IMR-90 (cell line): ENCODE data around the gene ZMIZ1. TPM values are rescaled to one million over a fixed set of nuclear protein-coding genes. Genes with fewer than 3 reads are reported as not detected.

ENCODE experiments used
- ATAC-seq: fragments of 200-7000 bp; cut with Tn5 transposase; 2 replicates; pipeline ENCODE4 v1.9.1; 2020; ENCODE audit warnings: low read depth, mild to moderate bottlenecking, moderate library complexity
- BruUV-seq: library from RNA; stranded (reverse); fragments of 400-500 nt; replicated peaks from 2 replicates; lab custom pipeline; 2021; lab: Mats Ljungman, UMichigan
- CTCF ChIA-PET: fragments of 300-600 bp; formaldehyde crosslinking; extraction: SDS; loops from one replicate; lab custom pipeline; 2021; ENCODE audit warnings: antibody characterized with exemption; lab: Yijun Ruan, JAX
- POLR2A ChIA-PET: fragments of 300-600 bp; sonication (Branson Sonifier 250); formaldehyde crosslinking; loops from one replicate; lab custom pipeline; 2022; ENCODE audit warnings: antibody characterized with exemption; ENCODE audit not compliant: unreplicated experiment; lab: Charles Lee
- DNase-seq: peaks from one replicate; pipeline ENCODE4 v3.0.0; 2013
- H2AFZ ChIP-seq: replicated peaks from 2 replicates; pipeline ENCODE3; 2013; ENCODE audit warnings: low read length, mild to moderate bottlenecking; ENCODE audit not compliant: poor library complexity
- H2AK5ac ChIP-seq: 2 replicates; pipeline ENCODE4 v1.6.1; 2013; ENCODE audit warnings: low read depth, low read length, inconsistent platforms
- H2AK9ac ChIP-seq: replicated peaks from 2 replicates; pipeline ENCODE3; 2013; ENCODE audit warnings: mild to moderate bottlenecking, low read depth, low read length, moderate library complexity; ENCODE audit not compliant: poor library complexity
- H2BK120ac ChIP-seq: 2 replicates; pipeline ENCODE4 v1.6.1; 2013; ENCODE audit warnings: low read depth, low read length, inconsistent platforms
- H2BK15ac ChIP-seq: 3 replicates; pipeline ENCODE4 v1.6.1; 2013; ENCODE audit warnings: low read depth, low read length, inconsistent platforms
- H2BK20ac ChIP-seq: 2 replicates; pipeline ENCODE4 v1.6.1; 2013; ENCODE audit warnings: low read depth, mild to moderate bottlenecking, inconsistent platforms, low read length, moderate library complexity
- H2BK5ac ChIP-seq: 2 replicates; pipeline ENCODE4 v1.6.1; 2013; ENCODE audit warnings: mild to moderate bottlenecking, low read depth, low read length, inconsistent platforms; ENCODE audit not compliant: poor library complexity, severe bottlenecking
- H3K14ac ChIP-seq: replicated peaks from 2 replicates; pipeline ENCODE4 v1.6.1; 2013; ENCODE audit warnings: low read depth, low read length, inconsistent platforms
- H3K18ac ChIP-seq: 2 replicates; pipeline ENCODE4 v1.6.1; 2013; ENCODE audit warnings: low read depth, low read length, control low read depth
- H3K23ac ChIP-seq: 2 replicates; pipeline ENCODE4 v1.6.1; 2013; ENCODE audit warnings: low read depth, low read length, inconsistent platforms
- H3K27ac ChIP-seq: 2 replicates; pipeline ENCODE4 v1.5.1; 2013; ENCODE audit warnings: mild to moderate bottlenecking, control low read depth, low read length; ENCODE audit not compliant: insufficient read depth
- H3K27me3 ChIP-seq: 2 replicates; pipeline ENCODE4 v1.6.1; 2013; ENCODE audit warnings: low read length; ENCODE audit not compliant: control insufficient read depth, insufficient read depth
- H3K36me3 ChIP-seq: 2 replicates; pipeline ENCODE4 v1.6.1; 2013; ENCODE audit warnings: low read length, mixed read lengths; ENCODE audit not compliant: control insufficient read depth, insufficient read depth
- H3K4ac ChIP-seq: 2 replicates; pipeline ENCODE4 v1.6.1; 2013; ENCODE audit warnings: low read depth, low read length, inconsistent platforms
- H3K4me1 ChIP-seq: 2 replicates; pipeline ENCODE4 v1.6.1; 2013; ENCODE audit warnings: low read length, mixed read lengths; ENCODE audit not compliant: control insufficient read depth, insufficient read depth
- H3K4me2 ChIP-seq: 2 replicates; pipeline ENCODE4 v1.6.1; 2013; ENCODE audit warnings: low read depth, mild to moderate bottlenecking, control low read depth, low read length, moderate library complexity
- H3K4me3 ChIP-seq: 2 replicates; pipeline ENCODE4 v1.5.1; 2013; ENCODE audit warnings: low read depth, mild to moderate bottlenecking, control low read depth, low read length, moderate library complexity; ENCODE audit not compliant: insufficient read depth
- H3K56ac ChIP-seq: 2 replicates; pipeline ENCODE4 v1.6.1; 2013; ENCODE audit warnings: low read length, inconsistent platforms; ENCODE audit not compliant: insufficient read depth; ENCODE audit errors: extremely low read depth
- H3K79me1 ChIP-seq, 2 experiments: 2 replicates each; pipeline ENCODE4 v1.6.1; 2013; ENCODE audit warnings: low read length in 2 of 2, inconsistent platforms in 1 of 2, low read depth in 1 of 2
- H3K9ac ChIP-seq: 2 replicates; pipeline ENCODE4 v1.6.1; 2013; ENCODE audit warnings: low read depth, low read length, control low read depth
- H3K9me1 ChIP-seq: 2 replicates; pipeline ENCODE4 v1.6.1; 2013; ENCODE audit warnings: low read length, inconsistent platforms; ENCODE audit not compliant: insufficient read depth
- H3K9me3 ChIP-seq: 2 replicates; pipeline ENCODE4 v1.6.1; 2013; ENCODE audit warnings: low read length; ENCODE audit not compliant: control insufficient read depth, insufficient read depth
- H4K20me1 ChIP-seq: 2 replicates; pipeline ENCODE4 v1.6.1; 2013; ENCODE audit warnings: low read length, inconsistent platforms; ENCODE audit not compliant: insufficient read depth
- H4K5ac ChIP-seq: 2 replicates; pipeline ENCODE4 v1.6.1; 2013; ENCODE audit warnings: mild to moderate bottlenecking, low read depth, low read length, control low read depth
- H4K8ac ChIP-seq, 2 experiments: 2 replicates each; pipeline ENCODE4 v1.6.1; 2013; ENCODE audit warnings: low read depth in 2 of 2, low read length in 2 of 2, control low read depth in 1 of 2, inconsistent platforms in 1 of 2
- H4K91ac ChIP-seq: 2 replicates; pipeline ENCODE4 v1.6.1; 2013; ENCODE audit warnings: low read depth, low read length, inconsistent platforms; ENCODE audit not compliant: insufficient read depth
- BHLHE40 ChIP-seq: fragments of 150-350 bp; IDR thresholded peaks from 2 replicates; pipeline ENCODE4 v1.6.1; 2016; ENCODE audit warnings: mild to moderate bottlenecking, low read depth, low read length
- CEBPB ChIP-seq: IDR thresholded peaks from 2 replicates; pipeline ENCODE4 v1.6.1; 2012; ENCODE audit warnings: low read depth, low read length, improper control_type of control experiment
- CHD1 ChIP-seq: IDR thresholded peaks from 2 replicates; pipeline ENCODE4 v1.6.1; 2012; ENCODE audit warnings: low read depth, low read length, improper control_type of control experiment
- FOS ChIP-seq: fragments of 150-350 bp; IDR thresholded peaks from 2 replicates; pipeline ENCODE4 v1.6.1; 2016; ENCODE audit warnings: low read depth, low read length
- MAFK ChIP-seq: IDR thresholded peaks from 2 replicates; pipeline ENCODE4 v1.6.1; 2012; ENCODE audit warnings: low read depth, low read length, improper control_type of control experiment
- NFE2L2 ChIP-seq: fragments of 150-350 bp; IDR thresholded peaks from 2 replicates; pipeline ENCODE4 v1.6.1; 2016; ENCODE audit warnings: low read depth, mild to moderate bottlenecking, low read length
- POLR2A ChIP-seq: IDR thresholded peaks from 2 replicates; pipeline ENCODE4 v1.6.1; 2012; ENCODE audit warnings: mild to moderate bottlenecking, low read depth, low read length
- RAD21 ChIP-seq: IDR thresholded peaks from 2 replicates; pipeline ENCODE4 v1.6.1; 2012; ENCODE audit warnings: low read length, improper control_type of control experiment
- RFX5 ChIP-seq: IDR thresholded peaks from 2 replicates; pipeline ENCODE4 v1.8.0; 2012; ENCODE audit warnings: low read depth, mild to moderate bottlenecking, low read length, moderate library complexity
- SMC3 ChIP-seq: fragments of 150-350 bp; IDR thresholded peaks from 2 replicates; pipeline ENCODE4 v1.6.1; 2016; ENCODE audit warnings: low read depth, mild to moderate bottlenecking, antibody characterized with exemption, low read length, moderate library complexity
- WGBS, 2 experiments: methylation state at CpG; one replicate each; pipeline versions ENCODE4 v1.1.5 to v1.1.7; 2013; ENCODE audit warnings: missing lambda C conversion rate in 2 of 2; ENCODE audit not compliant: insufficient read length in 1 of 2; ENCODE audit errors: extremely low coverage in 2 of 2; 5-methylcytosine and 5-hydroxymethylcytosine counted together
- dilution Hi-C: fragments of 300-500 bp; cut with HindIII; formaldehyde crosslinking; loops from one replicate; pipeline ENCODE4 v1.14.3; 2018; ENCODE audit warnings: low sequenced_read_pairs; ENCODE audit not compliant: unreplicated experiment
- in situ Hi-C: fragments of 300-500 bp; cut with MboI; formaldehyde crosslinking; loops from 3 replicates; pipeline ENCODE4 v1.14.3; 2019; ENCODE audit warnings: low sequenced_read_pairs, inconsistent platforms, mixed read lengths
- intact Hi-C: fragments of 100-400 bp; cut with micrococcal nuclease; formaldehyde crosslinking; loops from 2 replicates; pipeline ENCODE4 v1.10.0; 2022
- polyA plus RNA-seq, 3 experiments: library from polyadenylated mRNA; depleted of rRNA; stranded (reverse); fragments of >200 nt; gene quantifications; 2 replicates each; pipeline ENCODE4 v1.2.3, GENCODE V29; 2012; ENCODE audit warnings: low replicate concordance in 1 of 3
- total RNA-seq: library from RNA; depleted of rRNA; stranded (reverse); fragments of >200 nt; gene quantifications from 2 replicates; pipeline ENCODE4 v1.2.3, GENCODE V29; 2012
- TF ChIP-seq, protein P1 (sequence below): fragments of 150-350 bp; IDR thresholded peaks from 2 replicates; pipeline ENCODE4 v1.6.1; 2016; ENCODE audit warnings: low read depth, mild to moderate bottlenecking, low read length, moderate library complexity, borderline replicate concordance
- TF ChIP-seq, protein P2 (sequence below): fragments of 150-350 bp; IDR thresholded peaks from 2 replicates; pipeline ENCODE4 v1.6.1; 2017; ENCODE audit warnings: mild to moderate bottlenecking, antibody characterized with exemption, low read length, low read depth

ZMIZ1 gene
- total and polyA plus RNA-seq, 2 of the 4 experiments (the other 2 are of a cell fraction): 6.6 to 48.7 TPM

DNA sequence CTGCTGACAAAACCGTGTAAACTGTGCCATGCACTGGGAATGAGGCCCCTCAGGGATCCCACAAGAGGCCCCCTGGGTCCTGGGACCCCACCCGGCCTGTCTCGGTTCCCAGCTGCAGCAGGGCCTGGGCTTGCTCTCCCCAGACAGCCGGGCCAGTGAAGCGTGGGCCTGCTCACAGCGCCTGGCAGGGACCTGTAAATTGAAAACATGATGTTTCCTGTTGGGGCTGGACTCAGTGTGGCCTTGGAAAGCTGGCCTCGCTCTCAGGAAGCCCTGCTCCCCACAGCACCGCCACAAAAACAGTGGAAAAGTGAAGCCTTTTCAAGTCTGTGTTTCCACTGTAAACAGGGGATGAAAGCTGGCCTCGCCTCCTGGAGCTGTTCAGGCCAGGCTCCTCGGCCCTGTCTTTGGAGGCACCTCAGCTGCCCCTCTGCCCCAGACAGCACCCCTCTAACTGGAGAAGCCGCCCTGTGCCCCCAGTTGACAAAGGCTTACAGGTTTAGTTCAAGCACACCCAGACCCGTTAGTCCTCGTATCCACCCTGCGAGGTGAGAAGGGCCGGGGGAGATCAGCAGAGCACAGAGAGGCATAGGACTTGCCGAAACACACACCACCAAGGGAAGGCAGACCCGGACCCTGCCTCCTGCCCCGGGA lies 108.3 kb downstream of the ZMIZ1 start (continued):
- TF ChIP-seq RAD21: no peak

DNA sequence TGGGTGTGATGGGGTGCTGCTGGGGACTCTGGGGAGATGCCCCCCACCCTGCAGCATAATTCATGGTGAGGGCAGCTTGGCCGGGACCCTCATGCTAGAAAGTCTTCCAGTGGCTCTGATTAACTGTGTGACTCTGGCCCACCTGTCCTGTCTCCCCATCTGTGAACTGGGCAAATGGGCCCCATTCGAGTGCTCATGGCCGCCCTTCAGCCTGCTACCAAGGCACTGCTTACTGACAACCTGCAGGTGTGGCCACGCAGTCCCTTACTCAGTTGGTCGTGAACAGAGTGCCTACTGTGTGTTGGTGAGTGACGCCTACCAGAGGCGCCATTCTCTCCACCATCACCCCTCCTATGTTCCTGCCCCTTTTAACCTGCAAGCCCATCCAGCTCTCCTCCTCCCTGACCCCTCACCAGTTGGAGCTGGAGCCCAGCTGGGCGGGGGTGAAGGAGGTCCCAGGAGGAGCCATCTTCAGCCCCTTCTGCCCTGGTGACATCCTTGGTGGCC lies 109.4 kb downstream of the ZMIZ1 start:
- no peaks in the 10 kb centered on the region for H3K9me3 ChIP-seq
- ChIA-PET POLR2A (no interaction called here), CTCF (no interaction called here)
- H3K56ac ChIP-seq: peak overlapping the region; percentile 71; the same call in 1 of the 2 replicates
- peak overlapping the region; percentile 91 for H2AK9ac ChIP-seq
- H2BK5ac ChIP-seq: peak overlapping the region; percentile 76
- peaks cover 11% of the 10 kb centered on the region for H3K36me3 ChIP-seq
- H3K4me3 ChIP-seq: no peak overlapping the region
- peaks cover 41 to 96% of the 10 kb centered on the region in 2 experiments for H3K79me1 ChIP-seq
- 90% methylated on average over 2 of the region's 8 CpGs; no CpG with 5 or more reads in 1 of the 2 experiments for WGBS, 2 experiments
- H2BK20ac ChIP-seq: peak overlapping the region; percentile 73; the same call in 1 of the 2 replicates
- peak overlapping the region; percentile 3; the same call in 1 of the 2 replicates for H3K4me2 ChIP-seq
- dilution Hi-C loops (no loop called here), in situ Hi-C loops (no loop called here), intact Hi-C loops (loop anchor here (2.0 to 5.0 kb wide), 2 partner anchors 19 to 106 kb away; no protein-coding TSS in a partner anchor)
- no TSS peak for BruUV-seq
- H3K27me3 ChIP-seq: no peaks in the 10 kb centered on the region
- H4K20me1 ChIP-seq: peaks cover 55% of the 10 kb centered on the region
- H3K23ac ChIP-seq: peak overlapping the region; percentile 94
- peak overlapping the region; percentile 81 to 89 for H4K8ac ChIP-seq
- peaks cover 77% of the 10 kb centered on the region for H3K4me1 ChIP-seq
- peak overlapping the region; percentile 79; the same call in 1 of the 3 replicates for H2BK15ac ChIP-seq
- H2BK120ac ChIP-seq: peak overlapping the region; percentile 75
- H4K5ac ChIP-seq: peak overlapping the region; percentile 47
- peak overlapping the region; percentile 44 for H2AFZ ChIP-seq
- H3K9ac ChIP-seq: peak overlapping the region; percentile 22; the same call in 1 of the 2 replicates
- H3K14ac ChIP-seq: peak overlapping the region; percentile 91
- H3K27ac ChIP-seq: peak overlapping the region; percentile 79
- ATAC-seq: no peak
- H3K18ac ChIP-seq: peak overlapping the region; percentile 19; the same call in 1 of the 2 replicates
- H3K4ac ChIP-seq: peak overlapping the region; percentile 85
- H2AK5ac ChIP-seq: peak overlapping the region; percentile 99
- DNase-seq: no peak
- peaks cover 54% of the 10 kb centered on the region for H3K9me1 ChIP-seq
- peak overlapping the region; percentile 94 for H4K91ac ChIP-seq
- TF ChIP-seq MAFK: no peak
- TF ChIP-seq BHLHE40: no peak
- no peak for TF ChIP-seq CHD1
- no peak for TF ChIP-seq POLR2A
- TF ChIP-seq RFX5: no peak
- no peak for TF ChIP-seq NFE2L2
- no peak for TF ChIP-seq SMC3
- no peak for TF ChIP-seq RAD21
- no peak for TF ChIP-seq CEBPB
- TF ChIP-seq, protein P1, sequence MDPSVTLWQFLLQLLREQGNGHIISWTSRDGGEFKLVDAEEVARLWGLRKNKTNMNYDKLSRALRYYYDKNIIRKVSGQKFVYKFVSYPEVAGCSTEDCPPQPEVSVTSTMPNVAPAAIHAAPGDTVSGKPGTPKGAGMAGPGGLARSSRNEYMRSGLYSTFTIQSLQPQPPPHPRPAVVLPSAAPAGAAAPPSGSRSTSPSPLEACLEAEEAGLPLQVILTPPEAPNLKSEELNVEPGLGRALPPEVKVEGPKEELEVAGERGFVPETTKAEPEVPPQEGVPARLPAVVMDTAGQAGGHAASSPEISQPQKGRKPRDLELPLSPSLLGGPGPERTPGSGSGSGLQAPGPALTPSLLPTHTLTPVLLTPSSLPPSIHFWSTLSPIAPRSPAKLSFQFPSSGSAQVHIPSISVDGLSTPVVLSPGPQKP: no peak
- TF ChIP-seq, protein P2, sequence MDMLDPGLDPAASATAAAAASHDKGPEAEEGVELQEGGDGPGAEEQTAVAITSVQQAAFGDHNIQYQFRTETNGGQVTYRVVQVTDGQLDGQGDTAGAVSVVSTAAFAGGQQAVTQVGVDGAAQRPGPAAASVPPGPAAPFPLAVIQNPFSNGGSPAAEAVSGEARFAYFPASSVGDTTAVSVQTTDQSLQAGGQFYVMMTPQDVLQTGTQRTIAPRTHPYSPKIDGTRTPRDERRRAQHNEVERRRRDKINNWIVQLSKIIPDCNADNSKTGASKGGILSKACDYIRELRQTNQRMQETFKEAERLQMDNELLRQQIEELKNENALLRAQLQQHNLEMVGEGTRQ: no peak
- TF ChIP-seq FOS: no peak
